Vagina (tissue), 2 donors: ENCODE results near the gene ERCC6L2. TPM values are rescaled to one million over a fixed set of nuclear protein-coding genes. Genes with fewer than 3 reads are reported as not detected.

Experiments
- DNase-seq, 2 donors: peaks; one replicate each; pipeline ENCODE4 v3.0.0-alpha.2; 2017; ENCODE audit errors: extremely low spot score in 2 of 2
- H3K27ac ChIP-seq: fragments of 200-600 bp; sonication (generic); one replicate; pipeline ENCODE4 v1.5.1; 2019
- H3K27me3 ChIP-seq: fragments of 200-600 bp; sonication (generic); one replicate; pipeline ENCODE4 v1.5.1; 2019
- H3K36me3 ChIP-seq, 2 donors: fragments of 200-600 bp; sonication (generic); one replicate each; pipeline ENCODE4 v1.5.1; 2017 to 2019
- H3K4me1 ChIP-seq: fragments of 200-600 bp; sonication (generic); one replicate; pipeline ENCODE4 v1.5.1; 2019
- H3K4me3 ChIP-seq, 2 donors: fragments of 200-600 bp; sonication (generic); 1 replicate in 1 of 2; 2 replicates in 1 of 2; pipeline ENCODE4 v1.5.1; 2016 to 2019
- H3K9me3 ChIP-seq: fragments of 200-600 bp; sonication (generic); one replicate; pipeline ENCODE4 v1.5.1; 2019
- CTCF ChIP-seq, 3 experiments: fragments of 450-650 bp in 2 of 3; fragments of 200-600 bp in 1 of 3; sonication (generic) in 1 of 3; IDR thresholded peaks; one replicate each; pipeline ENCODE4 v1.5.1; 2017 to 2019; ENCODE audit warnings: antibody characterized with exemption in 3 of 3, mild to moderate bottlenecking in 2 of 3, moderate library complexity in 2 of 3
- POLR2A ChIP-seq, 2 donors: fragments of 450-650 bp; IDR thresholded peaks; one replicate each; pipeline ENCODE4 v1.6.1; 2017; ENCODE audit warnings: antibody characterized with exemption in 2 of 2, mild to moderate bottlenecking in 2 of 2, moderate library complexity in 2 of 2
- POLR2AphosphoS5 ChIP-seq, 2 donors: sonication (generic); formaldehyde crosslinking; IDR thresholded peaks; one replicate each; pipeline ENCODE4 v1.9.0; 2017; ENCODE audit warnings: antibody characterized with exemption in 2 of 2, mild to moderate bottlenecking in 2 of 2, low read depth in 1 of 2; ENCODE audit not compliant: insufficient read depth in 1 of 2
- intact Hi-C: fragments of 100-400 bp; cut with DNase I; formaldehyde crosslinking; loops from one replicate; pipeline ENCODE4 v1.15.1; 2023
- total RNA-seq: library from RNA; depleted of rRNA; stranded (reverse); fragments of >200 nt; gene quantifications from one replicate; pipeline ENCODE4 v1.2.3, GENCODE V29; 2016

The ERCC6L2 gene
- total RNA-seq, 1 donor from 2014 or later: 59.2 TPM

DNA sequence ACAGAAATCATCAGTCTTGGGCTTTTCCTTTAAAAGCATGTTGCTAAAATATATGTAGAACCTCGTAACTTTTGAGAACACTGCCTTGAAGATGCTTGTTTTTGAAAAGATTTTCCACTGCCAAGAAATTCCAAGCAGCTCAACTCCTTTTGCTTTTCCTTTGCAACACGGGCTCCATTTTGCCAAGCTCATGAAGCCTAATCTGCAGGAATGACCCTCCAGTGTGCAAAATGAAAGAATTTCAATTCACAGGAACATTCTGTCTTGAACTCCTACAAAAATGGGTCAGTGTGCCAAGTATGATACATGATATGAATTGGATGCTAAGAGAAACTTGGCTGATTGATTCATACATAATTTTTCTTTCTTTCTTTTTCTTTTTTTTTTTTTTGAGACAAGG is 35.4 kb upstream of the ERCC6L2 start:
- intact Hi-C loops: no loop called here
- no peak for DNase-seq
- no peaks in the 10 kb centered on the region for H3K9me3 ChIP-seq

DNA sequence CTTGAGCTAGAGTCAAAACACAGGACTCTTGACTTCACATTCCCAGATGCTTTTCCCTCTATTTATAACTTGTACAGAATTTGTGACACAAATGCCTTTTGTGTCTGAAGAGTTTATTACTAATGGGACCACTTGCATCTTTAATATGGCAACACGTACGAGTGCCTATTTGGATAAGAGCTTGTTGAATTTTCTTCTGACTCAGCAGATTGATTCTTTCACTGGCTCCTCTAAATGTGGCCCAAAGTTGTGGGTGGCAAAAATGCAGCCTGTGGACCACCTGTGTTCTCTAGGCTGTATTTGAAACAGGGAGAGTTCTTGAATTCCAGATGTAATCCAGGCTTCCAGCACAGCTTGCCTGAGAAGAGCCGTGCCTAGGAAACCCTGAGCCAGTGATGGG is 34.1 kb upstream of the ERCC6L2 start:
- intact Hi-C loops: no loop called here
- no peaks in the 10 kb centered on the region for H3K27me3 ChIP-seq

More for the DNA sequence above, 35.4 kb upstream of the ERCC6L2 start:
- Histone ChIP-seq H3K4me1 (peaks cover 8% of the 10 kb centered on the region), H3K27me3 (no peaks in the 10 kb centered on the region), H3K4me3 (no peak overlapping the region), H3K36me3 (no peaks in the 10 kb centered on the region), H3K27ac (no peak overlapping the region)
- TF ChIP-seq CTCF (IDR thresholded peaks at IDR 0.05) (no peak), POLR2AphosphoS5 (IDR thresholded peaks at IDR 0.05; ENCODE audit: insufficient read depth in 1 of 2, low read depth in 1 of 2) (no peak), POLR2A (IDR thresholded peaks at IDR 0.05) (no peak)

GRCh38 chr9:95845751-95846150 is 29.7 kb upstream of the ERCC6L2 start:
- Histone ChIP-seq H3K27me3 (no peaks in the 10 kb centered on the region), H3K4me3 (no peak overlapping the region), H3K36me3 (no peaks in the 10 kb centered on the region), H3K27ac (no peak overlapping the region), H3K4me1 (no peaks in the 10 kb centered on the region), H3K9me3 (no peaks in the 10 kb centered on the region)
- intact Hi-C loops: no loop called here
- DNase-seq: no peak
- TF ChIP-seq POLR2AphosphoS5 (IDR thresholded peaks at IDR 0.05; ENCODE audit: insufficient read depth in 1 of 2, low read depth in 1 of 2) (no peak), CTCF (IDR thresholded peaks at IDR 0.05) (no peak), POLR2A (IDR thresholded peaks at IDR 0.05) (no peak)

More for the DNA sequence above, 34.1 kb upstream of the ERCC6L2 start:
- no peak for DNase-seq
- Histone ChIP-seq H3K27ac (no peak overlapping the region), H3K9me3 (no peaks in the 10 kb centered on the region), H3K4me3 (no peak overlapping the region), H3K4me1 (no peaks in the 10 kb centered on the region), H3K36me3 (no peaks in the 10 kb centered on the region)
- TF ChIP-seq POLR2A (IDR thresholded peaks at IDR 0.05) (no peak), POLR2AphosphoS5 (IDR thresholded peaks at IDR 0.05; ENCODE audit: insufficient read depth in 1 of 2, low read depth in 1 of 2) (no peak), CTCF (IDR thresholded peaks at IDR 0.05) (no peak)

GRCh38 chr9:95848764-95849163 is 26.7 kb upstream of the ERCC6L2 start:
- Histone ChIP-seq H3K4me3 (no peak overlapping the region), H3K36me3 (no peaks in the 10 kb centered on the region), H3K27ac (no peak overlapping the region), H3K27me3 (no peaks in the 10 kb centered on the region), H3K4me1 (no peaks in the 10 kb centered on the region), H3K9me3 (no peaks in the 10 kb centered on the region)
- TF ChIP-seq CTCF (IDR thresholded peaks at IDR 0.05): no peak
- DNase-seq: no peak
- intact Hi-C loops: no loop called here

DNA sequence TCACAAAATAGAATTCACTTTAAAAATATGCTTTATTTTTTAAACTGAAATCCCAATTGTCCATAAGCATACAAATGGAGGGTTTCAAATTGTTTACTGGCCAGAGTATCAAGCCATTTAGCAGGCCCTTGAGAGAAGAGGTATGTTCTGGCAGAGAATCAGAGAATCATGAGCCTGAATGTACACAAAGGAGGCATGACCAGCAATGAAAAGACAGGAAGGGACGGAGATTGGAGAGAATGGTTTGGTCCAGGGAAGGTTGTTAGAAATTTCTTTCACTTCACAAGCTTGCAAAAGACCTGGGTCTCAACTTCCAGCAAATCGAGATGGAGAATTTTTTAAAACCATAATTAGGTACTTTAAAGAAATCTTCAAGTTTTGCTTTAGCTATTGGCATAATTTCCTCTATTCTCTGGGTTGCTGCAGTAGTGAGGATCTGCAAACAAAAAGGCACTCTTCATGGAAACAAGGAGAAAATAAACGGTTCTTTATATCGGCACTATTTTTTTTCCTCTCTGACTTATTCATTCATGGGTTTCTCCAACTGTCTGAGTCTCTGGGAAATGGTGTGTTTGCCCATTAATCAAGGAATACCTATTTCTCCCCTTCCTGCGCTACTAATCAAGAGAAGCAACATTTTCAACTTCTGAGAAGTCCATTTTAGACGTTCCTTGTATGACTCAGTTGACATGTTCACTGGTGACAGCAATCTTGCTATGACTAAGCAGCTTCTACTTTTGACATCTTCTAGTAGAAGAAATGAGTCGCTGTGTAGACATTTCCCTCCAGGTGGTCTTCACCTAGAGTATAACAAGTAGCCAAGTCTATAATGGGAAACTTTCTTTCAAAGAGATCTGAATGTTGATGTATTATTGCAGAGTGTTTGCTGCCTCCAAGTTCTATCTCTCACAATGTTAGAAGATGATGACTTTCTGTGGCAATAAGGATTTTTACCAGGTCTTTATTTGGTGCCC is 23.1 kb upstream of the ERCC6L2 start:
- Histone ChIP-seq H3K9me3 (no peaks in the 10 kb centered on the region), H3K4me3 (no peak overlapping the region), H3K4me1 (no peaks in the 10 kb centered on the region), H3K27me3 (no peaks in the 10 kb centered on the region), H3K27ac (no peak overlapping the region), H3K36me3 (no peaks in the 10 kb centered on the region)
- no peak for TF ChIP-seq POLR2A (IDR thresholded peaks at IDR 0.05)
- TF ChIP-seq CTCF (IDR thresholded peaks at IDR 0.05): no peak
- no peak for TF ChIP-seq POLR2AphosphoS5 (IDR thresholded peaks at IDR 0.05; ENCODE audit: insufficient read depth in 1 of 2, low read depth in 1 of 2)
- no peak for DNase-seq
- intact Hi-C loops: no loop called here
